Astrocyte of the spinal cord (primary cell): Measurements from ENCODE around the gene HOXB2.

ENCODE experiments used
- DNase-seq: peaks from one replicate; pipeline ENCODE4 v3.0.0; 2011; ENCODE audit warnings: low read depth, low spot score
- H3K4me3 ChIP-seq: 2 replicates; pipeline ENCODE4 v1.5.1; 2011; ENCODE audit warnings: low read depth, mild to moderate bottlenecking, low read length, moderate library complexity
- CTCF ChIP-seq: IDR thresholded peaks from 2 replicates; pipeline ENCODE4 v1.5.1; 2012; ENCODE audit warnings: low read depth, mild to moderate bottlenecking, low read length, inconsistent platforms
- in situ Hi-C: cut with HindIII; loops from 2 replicates; pipeline ENCODE4 v1.10.0; 2017; ENCODE audit warnings: low sequenced_read_pairs

The HOXB2 gene

GRCh38 chr17:48556576-48557401 is 11.9 kb upstream of the HOXB2 start:
- DNase-seq = no peak
- no peak for TF ChIP-seq CTCF
- in situ Hi-C loops = no loop called here
- peak overlapping the region; percentile 51 for H3K4me3 ChIP-seq

DNA sequence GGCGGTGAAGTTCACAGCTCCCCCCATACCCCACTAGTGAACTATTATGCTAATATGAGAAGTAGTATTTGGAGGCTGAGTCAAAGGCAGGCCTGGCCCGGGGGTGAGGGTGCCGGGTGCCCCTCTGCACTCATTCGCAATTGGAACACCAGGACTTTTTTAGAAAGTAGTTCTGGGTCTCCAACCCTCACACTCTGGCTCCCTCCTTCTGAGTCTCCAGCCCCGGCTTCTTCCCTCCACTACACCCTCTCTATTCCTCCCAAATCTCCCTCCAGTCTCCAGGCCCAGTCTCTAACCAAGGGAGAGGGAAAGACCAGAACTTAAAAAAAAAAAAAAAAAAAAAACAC is 11.3 kb upstream of the HOXB2 start:
- no peak for DNase-seq
- in situ Hi-C loops = no loop called here
- H3K4me3 ChIP-seq = peak overlapping the region; percentile 51
- no peak for TF ChIP-seq CTCF

DNA sequence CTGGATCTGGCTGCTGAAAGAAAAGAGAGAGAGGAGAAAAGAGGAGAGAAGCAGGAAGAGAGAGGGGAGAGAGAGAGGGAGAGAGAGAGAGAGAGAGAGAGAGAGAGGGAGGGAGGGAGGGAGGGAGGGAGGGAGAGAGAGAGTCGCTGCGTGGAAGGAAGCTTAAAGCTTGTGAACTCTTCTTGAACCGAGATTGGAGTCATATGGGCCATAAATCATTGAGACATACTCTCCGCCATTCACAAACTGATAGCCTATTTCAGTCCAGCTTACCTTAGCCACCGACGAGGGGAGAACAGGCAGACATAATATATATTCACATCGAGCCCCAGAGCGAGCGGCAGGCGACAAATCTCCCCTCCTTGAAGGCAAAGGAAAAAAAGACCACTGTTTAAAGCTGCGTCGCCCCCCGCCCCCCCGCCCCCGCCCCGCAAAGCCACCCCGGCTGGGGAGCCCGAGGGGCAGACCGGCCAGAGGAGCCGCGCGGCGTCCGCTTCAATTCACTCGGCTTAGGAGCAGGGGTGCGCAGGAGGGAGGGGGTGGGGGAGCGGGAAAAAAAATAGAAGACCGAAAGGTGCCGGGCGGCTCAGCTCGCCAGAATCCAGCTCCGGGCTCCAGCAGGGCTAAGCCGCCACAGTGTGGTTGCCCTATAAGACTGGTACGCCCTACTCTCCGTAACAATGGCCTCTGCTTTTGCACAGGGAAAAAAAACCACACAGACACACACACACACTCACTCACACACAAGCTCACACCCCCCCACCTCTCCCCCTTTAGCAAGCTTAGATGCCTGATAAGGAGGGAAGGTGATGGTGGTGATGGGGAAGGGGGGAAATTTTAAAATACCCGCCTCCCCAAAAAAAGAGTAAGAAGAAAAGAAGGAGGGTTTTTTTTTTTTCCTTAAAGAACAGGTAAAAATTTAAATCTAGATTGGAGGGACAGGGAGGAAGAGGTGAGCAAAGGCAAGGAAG is 10.6 kb upstream of the HOXB2 start:
- DNase-seq = peak; percentile 92
- TF ChIP-seq CTCF = no peak
- peak overlapping the region; percentile 51 for H3K4me3 ChIP-seq
- in situ Hi-C loops = no loop called here

DNA sequence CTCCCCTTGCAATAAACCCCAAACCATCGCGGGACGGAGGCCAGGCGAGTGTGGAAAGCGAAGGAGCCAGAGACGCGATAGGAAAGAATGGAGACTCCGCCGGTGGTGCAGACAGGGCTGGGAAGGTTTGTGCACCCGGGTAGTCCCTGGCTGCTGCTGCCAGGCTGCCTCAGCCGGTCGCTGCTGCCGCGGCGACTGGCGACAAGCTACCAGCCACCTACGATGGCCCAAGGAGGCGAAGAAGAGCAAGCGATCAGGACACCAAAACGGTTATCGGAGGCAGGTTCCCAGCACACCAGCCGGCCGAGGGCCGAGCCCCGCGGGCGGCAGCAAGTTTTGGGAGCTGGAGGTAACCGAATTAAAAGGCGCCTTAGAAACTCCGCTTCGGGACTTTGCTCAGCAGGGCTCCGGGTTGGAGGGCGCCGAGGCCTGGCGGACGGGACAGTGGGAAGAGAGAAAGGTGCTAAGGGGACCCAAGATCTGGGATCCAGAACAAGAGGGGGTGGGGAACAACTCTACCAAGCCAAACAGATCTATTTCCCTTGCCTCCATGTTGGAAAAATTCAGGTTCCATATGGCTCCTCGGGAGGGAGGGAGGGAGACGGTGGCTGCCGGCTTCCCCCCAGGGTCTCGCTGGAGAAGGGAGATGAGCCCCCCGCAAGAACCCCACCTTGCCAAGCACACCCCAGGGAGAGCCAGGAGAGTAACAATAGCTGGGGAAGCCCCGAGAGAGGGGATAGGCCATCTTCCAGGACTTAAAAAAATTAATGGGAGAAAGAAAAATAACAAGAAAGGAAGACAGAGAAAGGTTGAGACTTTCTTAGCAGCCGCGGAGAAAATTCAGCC is 9.7 kb upstream of the HOXB2 start:
- in situ Hi-C loops = no loop called here
- no peak for DNase-seq
- H3K4me3 ChIP-seq = peak overlapping the region; percentile 51
- TF ChIP-seq CTCF = no peak

- no peak for TF ChIP-seq CTCF
- DNase-seq = no peak
- peak overlapping the region; percentile 51 for H3K4me3 ChIP-seq
- in situ Hi-C loops = no loop called here
These were observed 8.9 kb upstream of the HOXB2 start for GRCh38 chr17:48553826-48554225.

DNA sequence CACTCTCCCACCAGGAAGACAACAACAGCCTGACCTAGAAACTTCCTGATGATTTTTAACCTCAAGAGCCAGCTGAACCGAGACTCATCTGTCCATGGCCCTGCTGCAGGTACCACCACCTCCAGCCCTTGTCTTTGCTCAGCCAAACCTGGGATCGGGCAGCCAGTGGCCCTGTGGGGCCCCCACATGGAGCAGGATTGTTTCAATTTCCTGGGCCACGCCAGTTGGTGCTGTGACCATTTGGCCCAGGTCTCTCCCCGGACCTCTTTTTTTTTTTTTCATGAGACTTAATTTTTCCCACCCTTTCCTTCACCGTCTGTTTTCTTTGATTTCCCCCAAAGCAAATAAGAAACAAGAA is 8.3 kb upstream of the HOXB2 start:
- in situ Hi-C loops = no loop called here
- H3K4me3 ChIP-seq = peak overlapping the region; percentile 14
- DNase-seq = no peak
- no peak for TF ChIP-seq CTCF
